Left ventricle myocardium superior (tissue), 1 donor: ENCODE data around the gene CDC42BPB. TPM values are rescaled to one million over a fixed set of nuclear protein-coding genes. Genes with fewer than 3 reads are reported as not detected.

Experiments
- ATAC-seq: fragments of 200-7000 bp; cut with Tn5 transposase; one replicate; pipeline ENCODE4 v1.9.1; 2020; ENCODE audit warnings: mild to moderate bottlenecking, moderate library complexity
- DNase-seq: peaks from one replicate; pipeline ENCODE4 v3.0.0-alpha.2; 2020
- intact Hi-C: fragments of 100-400 bp; cut with micrococcal nuclease; formaldehyde crosslinking; loops from one replicate; pipeline ENCODE4 v1.11.0; 2022
- total RNA-seq: library from RNA; stranded (reverse); fragmentation: NEBNext Ultra II Directional; extraction: Animal tissue kit (Norgen Biotek cat#: 25700); gene quantifications from one replicate; pipeline ENCODE4 v1.2.1, GENCODE V29; 2021
- donor health status: DM: no; HTN: yes; CAD: no; lungs with severe emphysema.

The CDC42BPB gene
- total RNA-seq, 1 donor from 2014 or later: 75.1 TPM

DNA sequence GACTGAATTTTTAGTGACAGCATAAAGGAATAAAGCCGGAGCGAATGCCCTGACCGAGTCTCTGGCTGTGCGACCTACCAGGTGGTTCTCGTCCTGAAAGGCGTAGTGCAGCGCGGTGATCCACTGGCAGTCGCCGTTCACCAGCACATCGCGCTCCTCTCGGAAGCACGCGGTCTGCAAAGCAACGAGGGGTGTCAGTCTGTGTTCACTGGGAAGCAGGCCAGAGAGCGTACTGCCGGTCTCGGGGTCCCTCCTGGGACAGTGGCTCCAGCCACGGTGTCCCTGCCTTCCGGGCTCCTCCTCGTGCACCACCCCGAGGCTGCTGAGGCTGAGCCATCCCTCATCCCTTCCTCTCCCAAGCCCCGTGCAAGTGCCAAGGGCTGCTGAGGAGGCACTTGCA lies 53.5 kb downstream of the CDC42BPB start:
- DNase-seq: no peak
- intact Hi-C loops: no loop called here
- no peak for ATAC-seq

DNA sequence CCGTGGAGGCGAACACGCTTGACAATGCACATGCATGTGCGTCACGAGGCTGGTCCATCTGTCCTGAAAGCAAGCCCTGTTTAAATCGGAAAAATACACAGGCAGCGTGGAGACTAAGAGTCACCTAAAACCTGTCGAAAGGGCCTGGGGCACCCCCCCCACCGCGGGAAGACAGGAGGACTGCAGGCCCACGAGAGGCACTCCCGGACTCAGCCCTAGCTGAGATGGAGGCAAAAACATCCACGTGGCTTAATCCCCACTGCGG lies 54.1 kb downstream of the CDC42BPB start:
- no peak for DNase-seq
- no peak for ATAC-seq
- intact Hi-C loops: no loop called here

DNA sequence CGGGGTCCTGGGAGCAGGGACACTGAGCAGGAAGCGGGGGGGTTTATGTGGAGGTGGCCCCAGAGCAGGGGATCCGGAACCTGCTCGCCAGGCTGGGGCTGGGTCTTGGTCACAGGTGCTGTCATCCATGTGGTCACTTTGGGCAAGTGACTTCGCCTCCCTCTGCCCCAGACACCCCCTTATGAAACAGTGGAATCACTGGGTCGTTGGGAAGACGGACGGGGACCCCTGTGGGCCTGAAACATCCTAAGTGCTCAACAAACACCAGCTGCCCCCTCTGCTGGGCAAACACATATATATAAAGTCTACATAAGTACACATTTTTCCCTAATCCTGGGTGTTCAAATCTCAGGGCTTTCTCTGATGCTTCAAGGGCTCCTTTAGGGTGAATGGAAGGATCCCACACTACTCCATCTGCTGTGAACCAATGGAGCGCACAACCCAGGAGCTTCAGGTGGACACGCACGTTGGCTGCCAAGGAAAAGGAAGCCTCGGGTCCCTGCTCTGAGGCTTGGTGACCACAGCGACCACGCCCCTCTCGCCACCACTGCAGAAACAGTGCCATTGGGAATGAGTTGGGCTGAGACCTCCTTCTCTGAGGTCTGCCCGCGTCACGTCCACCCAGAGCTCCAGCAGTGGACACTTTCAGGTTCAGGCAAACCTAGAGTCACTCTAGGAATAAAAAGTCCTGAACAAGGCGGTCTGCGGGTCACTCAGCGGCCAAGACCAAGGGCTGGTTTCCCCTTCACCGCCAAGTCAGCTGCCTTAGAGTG lies 54.6 kb downstream of the CDC42BPB start:
- DNase-seq (no peak), ATAC-seq (no peak)
- intact Hi-C loops: no loop called here

DNA sequence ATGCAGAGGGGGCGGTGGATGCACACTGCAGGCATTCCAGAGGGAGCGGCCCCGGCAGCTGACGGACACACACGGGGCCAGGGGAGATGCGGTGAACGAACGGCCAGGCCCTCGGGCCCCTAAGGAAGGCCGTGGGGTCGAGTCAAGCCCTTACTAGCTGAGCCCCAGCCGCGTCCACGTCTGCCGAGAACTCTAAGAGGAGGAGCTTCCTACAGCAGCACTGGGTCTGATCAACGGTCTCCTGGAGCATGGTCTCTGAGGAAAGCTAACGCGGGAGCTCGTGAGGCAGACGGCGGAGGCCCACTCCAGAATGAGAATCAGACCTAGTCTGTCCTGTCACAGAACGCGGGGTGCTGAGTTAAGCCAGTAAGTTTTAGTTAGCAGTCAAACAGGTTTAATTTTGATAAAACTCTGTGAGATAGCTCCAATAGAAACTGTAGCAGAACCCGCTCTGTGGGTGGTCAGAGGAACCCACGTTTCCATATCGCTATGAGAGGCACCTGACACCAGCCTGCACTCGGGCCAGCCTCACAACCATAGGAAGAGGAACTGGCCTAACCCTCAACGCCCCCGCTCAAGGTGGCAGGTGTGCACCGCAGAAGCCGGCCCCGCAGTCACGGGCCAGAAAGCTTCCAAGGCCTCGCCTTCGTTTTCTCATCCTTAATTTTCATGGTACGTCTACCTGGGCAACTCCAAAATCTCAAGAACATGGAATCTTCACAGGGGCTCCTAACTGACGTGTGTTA lies 55.5 kb downstream of the CDC42BPB start:
- DNase-seq (no peak), ATAC-seq (no peak)
- intact Hi-C loops: no loop called here

DNA sequence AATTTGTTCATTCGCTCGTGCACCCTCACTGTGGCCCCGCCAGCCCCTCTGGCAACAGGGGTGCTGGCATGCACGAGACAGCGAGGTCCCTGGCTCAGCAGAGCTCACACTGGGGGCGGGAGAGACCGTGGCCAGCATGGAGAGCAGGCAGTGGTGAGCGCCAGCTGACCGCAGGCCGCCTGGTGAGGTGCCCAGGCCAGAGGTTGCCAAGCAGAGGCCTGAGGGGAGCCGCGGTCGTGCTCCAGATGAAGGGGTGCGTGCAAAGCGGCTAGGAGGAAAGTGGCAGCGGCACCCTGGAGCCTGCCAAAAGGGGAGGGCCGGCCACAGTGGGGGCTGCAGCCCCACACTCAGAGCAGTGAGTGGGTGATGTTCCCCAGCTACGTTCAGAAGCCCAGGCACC lies 56.1 kb downstream of the CDC42BPB start:
- intact Hi-C loops: no loop called here
- ATAC-seq (no peak), DNase-seq (no peak)

DNA sequence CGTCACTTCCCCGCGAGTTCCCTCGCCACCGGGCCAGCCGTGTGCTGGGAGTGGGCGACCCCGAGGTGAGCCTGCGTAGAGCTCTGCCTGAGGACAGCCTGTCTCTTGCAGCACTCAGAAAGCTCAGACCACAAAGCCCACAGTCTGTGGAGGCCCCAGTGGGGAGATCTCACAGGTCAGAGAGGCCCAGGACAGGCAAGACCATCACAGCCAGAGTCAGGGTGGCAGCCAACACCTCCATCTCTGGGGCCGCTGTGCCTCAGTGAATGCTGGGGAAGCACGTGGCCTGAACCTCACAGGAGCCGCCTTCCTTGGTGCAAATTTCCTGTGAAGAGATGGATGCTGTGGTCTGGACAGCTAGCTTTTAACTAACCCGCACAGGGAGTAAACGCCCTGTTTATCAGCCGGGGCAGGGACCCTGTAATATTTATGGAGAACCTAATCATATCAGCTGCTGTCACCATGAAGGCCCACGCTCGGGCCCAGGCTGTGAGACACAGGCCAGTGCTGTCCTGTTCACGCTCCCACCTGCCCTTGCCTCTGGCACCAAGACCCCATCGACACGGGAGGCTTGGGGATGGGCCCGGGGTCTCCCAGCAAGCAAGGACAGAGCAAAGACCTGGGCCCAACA lies 56.9 kb downstream of the CDC42BPB start:
- ATAC-seq (no peak), DNase-seq (no peak)
- intact Hi-C loops: no loop called here

DNA sequence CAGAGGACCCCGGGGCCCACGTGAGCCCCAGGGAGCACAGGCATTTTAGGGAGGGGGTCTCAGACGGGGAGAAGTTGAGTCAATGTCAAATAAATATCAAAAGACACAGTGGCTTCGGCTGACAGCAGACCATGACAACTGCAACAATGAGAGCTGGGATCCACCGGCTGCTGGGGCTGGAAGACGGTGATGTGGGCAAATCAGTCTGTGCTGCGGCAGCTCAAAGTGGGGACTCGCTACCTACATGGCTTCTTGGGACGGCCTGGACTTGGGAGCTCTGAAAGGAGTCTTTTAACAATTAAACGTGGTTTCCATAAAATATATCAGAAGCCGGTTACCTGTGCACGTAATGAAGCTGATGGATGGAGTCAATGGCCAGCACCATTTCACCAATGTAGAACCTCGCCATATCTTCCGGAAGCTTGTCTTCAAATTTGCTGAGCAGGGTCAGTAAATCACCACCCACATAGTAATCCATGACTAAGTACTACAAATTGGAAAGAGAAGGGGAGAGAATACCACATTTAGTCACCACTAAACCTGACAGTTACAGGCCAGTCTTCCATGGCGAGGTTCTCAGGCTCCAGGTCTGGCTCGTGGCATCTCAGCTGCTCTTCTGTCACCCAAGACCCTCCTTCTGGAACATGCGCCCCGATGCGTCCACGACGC lies 58.0 kb downstream of the CDC42BPB start:
- intact Hi-C loops: no loop called here
- ATAC-seq (no peak), DNase-seq (no peak)

DNA sequence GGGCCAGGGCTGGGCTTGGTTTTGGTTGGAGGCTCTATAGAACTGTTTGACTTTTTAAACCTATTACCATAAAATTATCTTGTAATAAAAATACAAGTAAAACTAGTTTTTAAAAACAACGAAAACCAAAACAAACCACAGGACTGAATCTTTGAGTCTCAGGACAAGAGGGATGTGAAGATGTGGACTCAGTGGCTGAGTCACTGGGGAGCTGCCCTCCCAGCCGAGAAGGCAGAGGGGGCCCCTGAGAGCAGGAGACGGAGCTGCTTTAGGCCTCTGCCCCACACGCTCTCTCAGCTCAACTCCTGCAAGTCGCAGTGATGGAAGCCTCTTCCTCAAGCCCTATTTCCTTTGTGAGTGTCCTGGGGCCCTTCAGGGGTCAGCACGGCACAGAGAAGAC lies 59.0 kb downstream of the CDC42BPB start:
- ATAC-seq: no peak
- DNase-seq: no peak
- intact Hi-C loops: no loop called here

DNA sequence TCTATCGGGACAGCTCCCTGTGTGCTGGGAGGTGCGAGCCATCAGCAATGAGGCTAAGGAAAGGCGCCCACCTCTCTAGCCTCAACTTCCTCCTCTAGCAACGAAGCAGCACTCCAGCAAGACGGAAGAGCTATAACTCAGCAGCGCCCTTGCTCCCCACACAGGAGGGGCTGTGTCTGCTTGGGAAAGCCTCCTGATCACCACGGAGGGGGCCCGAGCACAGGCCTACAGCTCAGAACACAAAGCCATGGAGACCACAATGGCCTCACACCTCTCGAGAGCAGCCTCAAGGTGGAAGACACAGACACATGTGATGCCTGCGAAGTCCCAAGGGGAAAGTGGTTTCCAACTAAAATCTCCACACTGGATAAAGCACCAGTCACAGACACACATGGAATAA lies 60.4 kb downstream of the CDC42BPB start:
- DNase-seq (no peak), ATAC-seq (no peak)
- intact Hi-C loops: no loop called here

DNA sequence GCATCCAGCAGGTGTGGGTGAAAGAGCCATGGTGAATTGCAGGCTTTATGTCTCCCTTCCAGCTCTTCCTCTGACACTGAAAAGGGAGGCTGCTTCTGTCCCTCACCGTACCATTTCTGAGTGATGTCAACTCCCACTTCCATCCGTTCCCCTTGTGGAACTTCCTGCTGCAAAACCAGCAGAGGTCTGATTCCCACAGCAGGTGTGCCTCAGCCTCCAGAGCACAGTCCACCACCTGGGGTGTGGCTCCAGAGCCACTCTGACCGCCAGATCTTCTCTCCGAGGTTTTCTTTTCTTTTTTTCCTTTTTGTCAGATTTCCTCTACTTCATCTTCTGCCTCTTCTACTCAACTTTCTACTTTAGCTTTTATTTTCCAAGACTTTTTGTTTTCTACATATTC lies 62.7 kb downstream of the CDC42BPB start:
- ATAC-seq (no peak), DNase-seq (no peak)
- intact Hi-C loops: no loop called here

DNA sequence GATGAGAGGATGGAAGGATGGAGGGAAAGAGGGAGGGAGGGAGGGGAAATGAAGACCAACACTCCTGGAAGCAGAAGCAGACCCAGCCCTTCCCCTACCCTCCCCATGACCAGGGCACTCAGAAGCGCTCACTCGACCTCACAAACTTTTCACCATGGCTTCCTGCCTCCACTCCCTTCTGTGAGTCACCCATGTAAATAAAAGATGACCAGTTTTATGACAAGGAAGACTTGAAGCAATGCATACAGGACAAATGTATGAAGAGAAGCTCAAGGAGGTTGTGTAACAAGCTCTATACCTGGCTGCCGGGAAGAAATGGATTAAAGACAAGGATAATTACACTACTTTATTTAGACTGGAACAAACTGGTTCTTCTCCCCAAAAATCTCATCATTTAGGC lies 63.8 kb downstream of the CDC42BPB start:
- intact Hi-C loops: no loop called here
- ATAC-seq (no peak), DNase-seq (no peak)

DNA sequence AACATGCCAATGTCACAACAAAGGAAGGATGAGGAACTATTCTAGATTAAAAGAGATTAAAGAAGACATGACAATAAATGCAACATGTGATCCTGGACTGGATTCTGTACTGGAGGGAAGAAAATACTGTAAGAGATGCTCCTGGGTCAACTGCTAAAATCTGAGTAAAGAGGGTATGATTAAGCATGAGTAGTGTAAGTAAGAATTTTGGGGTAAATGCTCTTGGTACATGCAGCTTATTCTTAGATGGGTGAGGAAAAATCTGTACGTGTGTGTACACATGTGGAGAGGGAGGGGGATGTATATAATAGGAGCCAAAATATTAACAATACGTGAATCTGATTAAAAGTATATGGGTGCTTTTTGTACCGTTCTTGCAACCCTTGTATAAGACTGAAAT lies 66.0 kb downstream of the CDC42BPB start:
- intact Hi-C loops: no loop called here
- ATAC-seq: no peak
- no peak for DNase-seq

DNA sequence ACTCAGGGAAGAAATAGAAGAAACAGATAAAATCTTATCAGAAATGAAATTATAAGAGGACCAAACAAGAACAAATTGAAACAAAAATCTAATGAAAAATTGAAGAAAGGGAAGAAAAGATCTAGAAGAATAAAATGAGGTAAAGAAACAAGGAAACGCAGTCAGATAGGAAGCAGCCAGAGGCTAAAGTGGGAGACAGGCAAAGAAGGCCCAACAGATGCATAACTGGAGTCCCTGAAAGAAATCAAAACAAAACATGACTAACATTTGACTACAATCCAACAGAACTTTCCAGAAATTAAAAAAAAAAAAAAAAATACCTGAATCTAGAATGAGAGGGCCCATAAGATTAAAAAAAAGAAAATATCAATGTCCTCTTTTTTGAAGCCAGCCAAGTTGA lies 69.3 kb downstream of the CDC42BPB start:
- intact Hi-C loops: no loop called here
- no peak for ATAC-seq
- no peak for DNase-seq

DNA sequence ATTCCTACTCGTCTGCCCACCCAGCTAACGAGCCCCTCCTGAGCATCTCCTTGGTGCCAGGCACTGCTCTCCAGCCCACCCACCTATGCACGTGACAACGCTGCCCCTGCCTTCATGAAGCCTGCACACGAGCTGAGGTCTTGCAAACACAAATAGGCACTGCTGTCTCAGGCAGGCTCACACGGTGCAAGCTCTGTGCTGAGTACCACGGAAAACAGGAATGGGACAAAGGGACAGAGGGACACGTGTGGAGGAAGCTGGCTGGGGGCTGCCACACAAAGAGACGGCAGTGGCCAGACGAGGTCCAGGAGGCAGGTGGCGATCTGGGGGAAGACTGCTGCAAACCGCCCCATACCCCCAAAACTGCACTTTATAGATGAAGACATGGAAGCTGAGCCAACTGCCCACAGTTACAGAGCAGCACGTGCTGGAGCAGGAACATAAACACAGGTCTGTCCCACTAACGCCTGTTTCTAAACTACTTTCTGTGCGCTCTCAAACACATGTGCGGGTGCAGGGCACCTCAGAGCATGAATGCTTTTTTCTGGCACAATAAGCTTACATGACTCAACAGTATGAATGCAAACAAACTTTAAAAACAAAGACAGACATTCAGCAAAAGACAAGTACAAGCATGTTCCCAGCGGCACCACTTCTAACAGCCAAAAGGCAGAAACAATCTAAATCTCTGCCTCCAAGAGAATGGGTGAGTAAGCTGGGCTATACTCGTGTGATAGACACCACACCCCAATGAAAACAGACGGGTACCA lies 70.4 kb downstream of the CDC42BPB start:
- DNase-seq: no peak
- intact Hi-C loops: no loop called here
- ATAC-seq: no peak

DNA sequence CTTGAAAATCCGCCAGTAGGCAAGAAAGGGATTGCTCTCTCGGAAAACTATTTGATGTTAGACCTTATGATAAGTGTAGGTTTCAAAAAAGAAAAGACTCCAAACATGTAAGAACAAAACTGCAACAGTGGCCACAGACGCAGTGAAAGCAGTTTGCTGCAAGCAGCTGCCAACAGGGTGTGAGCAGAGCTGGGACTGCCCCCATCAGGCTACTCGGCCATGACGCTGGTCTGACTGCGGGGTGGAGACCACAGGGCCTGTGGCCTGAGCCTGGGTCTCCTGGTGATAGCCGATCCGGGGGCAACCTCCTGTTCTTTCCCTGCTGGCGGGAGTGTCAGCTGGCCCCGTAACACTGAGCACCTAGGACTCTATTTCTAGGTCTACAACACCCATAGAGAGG lies 71.7 kb downstream of the CDC42BPB start:
- intact Hi-C loops: no loop called here
- no peak for DNase-seq
- peak; percentile 22 for ATAC-seq

DNA sequence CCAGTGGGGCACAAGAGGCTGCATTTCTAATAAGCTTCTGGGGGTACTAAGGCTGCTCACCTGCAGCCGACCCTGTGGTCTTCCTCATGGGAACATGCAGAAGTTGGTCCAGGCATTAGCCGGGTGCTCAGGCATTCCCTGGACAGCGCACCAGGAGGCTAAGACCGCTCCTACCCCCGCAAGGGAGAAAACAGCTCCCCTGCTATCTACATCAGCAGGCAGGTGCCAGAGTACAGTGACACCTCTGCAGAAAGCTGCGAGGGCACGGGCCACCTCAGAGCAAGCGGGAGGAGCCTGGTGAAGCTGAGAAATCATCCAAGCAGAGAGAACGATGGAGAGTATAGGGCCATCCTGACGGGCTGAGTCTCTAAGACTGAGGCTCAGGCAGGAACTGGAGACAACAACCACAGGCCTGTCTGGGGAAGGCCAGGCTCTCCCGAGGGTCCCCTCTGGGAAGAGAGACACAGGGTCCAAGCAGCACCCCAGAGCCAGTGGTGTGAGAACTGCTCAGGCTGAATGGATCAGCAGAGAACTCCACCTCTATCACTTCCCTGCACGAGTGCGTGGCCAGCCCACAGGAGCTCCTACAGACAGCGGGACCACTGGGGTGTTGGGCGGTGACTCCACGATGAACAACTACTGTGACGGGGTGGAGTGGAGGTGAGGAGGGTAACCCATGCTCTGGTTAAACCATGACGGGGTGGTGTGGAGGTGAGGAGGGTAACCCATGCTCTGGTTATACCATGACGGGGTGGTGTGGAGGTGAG lies 72.8 kb downstream of the CDC42BPB start:
- intact Hi-C loops: no loop called here
- ATAC-seq (no peak), DNase-seq (no peak)

DNA sequence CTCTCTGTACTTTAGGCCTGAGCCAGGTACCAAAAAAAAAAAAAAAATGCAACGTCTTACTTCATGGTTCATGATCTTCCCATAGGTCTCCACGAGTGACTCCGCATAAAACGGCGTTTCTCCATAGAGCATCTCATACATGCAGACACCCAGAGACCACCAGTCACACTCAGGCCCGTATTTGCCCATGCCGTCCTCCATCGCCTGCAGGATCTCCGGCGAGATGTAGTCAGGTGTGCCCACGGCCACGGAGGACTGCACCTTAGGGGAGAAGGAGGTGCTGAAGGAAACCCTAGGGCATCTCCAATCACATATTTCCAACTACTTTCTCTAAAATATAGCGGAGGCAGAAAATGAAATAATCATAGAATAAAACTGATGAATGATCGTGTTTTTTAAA lies 73.9 kb downstream of the CDC42BPB start:
- no peak for DNase-seq
- intact Hi-C loops: no loop called here
- no peak for ATAC-seq

DNA sequence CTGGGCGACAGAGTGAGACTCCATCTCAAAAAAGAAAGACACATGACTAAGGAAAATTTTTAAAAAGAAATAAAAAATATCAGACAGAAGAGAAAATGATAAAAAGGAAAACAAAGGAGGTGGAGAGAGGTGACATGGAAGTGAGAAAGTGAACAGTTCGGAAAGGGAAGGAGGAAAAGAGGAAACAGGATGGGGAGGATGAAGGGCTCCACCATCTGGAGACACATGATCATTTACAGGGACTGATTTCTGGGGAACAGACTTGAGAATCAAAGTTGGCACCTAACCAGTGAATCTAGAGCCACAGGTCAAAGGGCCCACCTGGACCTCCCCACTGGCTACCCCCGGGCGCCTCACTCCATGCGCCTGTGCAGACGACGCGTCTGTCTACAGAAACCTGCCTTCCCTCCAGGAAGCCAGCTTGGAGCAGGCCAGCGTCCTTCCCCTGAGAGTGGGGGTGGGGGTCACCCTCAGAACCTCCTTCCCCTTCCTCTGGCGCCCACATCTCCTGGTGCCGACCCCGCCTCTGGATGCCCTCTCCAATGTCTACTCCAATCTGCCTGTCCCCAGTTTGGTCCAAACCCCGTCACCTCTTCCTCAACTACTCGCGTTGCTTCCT lies 74.4 kb downstream of the CDC42BPB start:
- intact Hi-C loops: no loop called here
- ATAC-seq: no peak

More for the DNA sequence above, 74.4 kb downstream of the CDC42BPB start:
- no peak for DNase-seq
